HG02623 (cell line): ENCODE results near the gene SYNDIG1.

Experiments
- ATAC-seq: cut with Tn5 transposase; IDR thresholded peaks from one replicate; pipeline ENCODE4 v1.9.1; 2021; ENCODE audit warnings: moderate library complexity; ENCODE audit not compliant: unreplicated experiment

Gene SYNDIG1

DNA sequence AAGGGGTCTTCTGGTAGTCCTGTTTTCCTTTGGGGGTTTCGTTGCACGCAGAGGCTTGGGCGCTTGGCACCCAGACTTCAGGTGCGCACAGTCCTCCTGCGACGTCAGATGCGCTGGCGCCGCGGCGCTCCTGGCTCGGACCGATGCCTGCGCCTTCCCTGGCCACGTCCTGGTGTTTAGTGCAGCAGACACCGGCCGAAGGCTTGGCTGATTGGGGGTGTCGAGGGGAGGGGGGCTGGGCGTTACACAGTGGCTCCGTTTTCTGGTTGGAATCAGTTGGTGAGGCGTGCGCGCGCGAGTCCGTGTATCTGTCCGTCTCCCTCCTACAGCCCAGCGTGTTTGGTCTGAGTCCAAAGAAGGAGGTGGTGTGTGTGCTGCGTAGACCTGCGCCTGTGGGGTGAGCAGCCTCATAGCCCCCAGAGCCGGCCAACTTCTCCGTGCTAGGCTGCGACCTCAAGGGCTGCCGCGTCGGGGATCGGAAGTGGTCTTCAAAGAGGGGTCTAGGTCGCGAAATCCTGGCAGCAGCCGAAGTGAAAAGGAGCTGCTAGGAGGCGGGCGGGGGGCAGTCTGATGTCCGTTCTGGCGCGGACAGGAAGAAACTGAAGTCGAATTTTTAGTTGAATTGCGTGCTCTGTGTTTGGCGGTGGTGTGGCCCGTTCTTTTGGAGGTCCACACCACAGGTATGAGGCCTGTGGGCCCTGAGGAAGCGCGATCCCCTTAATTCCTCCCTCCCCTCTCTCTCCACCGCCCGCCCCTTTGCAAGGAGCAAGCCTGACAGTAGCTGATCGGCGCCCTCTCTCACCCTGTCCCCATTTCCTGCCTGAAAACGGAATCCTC is 1.5 kb downstream of the SYNDIG1 start:
- no peak for ATAC-seq

DNA sequence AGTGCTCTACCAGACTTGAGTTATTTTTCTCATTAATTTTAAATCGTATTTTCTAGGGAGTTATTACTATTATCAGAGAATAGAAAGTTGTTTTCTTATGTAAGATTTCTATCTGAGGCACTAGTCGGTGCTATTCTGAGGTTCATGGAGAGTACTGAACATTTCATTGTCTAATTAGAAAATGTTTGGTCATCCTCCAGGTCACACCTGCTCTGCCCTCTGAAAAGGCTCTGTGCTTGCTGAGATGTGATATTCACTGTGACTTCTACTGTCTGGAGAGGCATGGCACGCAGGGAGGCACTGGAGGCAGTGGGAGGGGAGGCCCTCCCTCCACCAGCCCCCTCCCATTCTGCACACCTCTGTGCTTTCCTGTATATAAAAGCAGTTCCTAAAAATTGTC is 3.0 kb downstream of the SYNDIG1 start:
- ATAC-seq, result no peak

DNA sequence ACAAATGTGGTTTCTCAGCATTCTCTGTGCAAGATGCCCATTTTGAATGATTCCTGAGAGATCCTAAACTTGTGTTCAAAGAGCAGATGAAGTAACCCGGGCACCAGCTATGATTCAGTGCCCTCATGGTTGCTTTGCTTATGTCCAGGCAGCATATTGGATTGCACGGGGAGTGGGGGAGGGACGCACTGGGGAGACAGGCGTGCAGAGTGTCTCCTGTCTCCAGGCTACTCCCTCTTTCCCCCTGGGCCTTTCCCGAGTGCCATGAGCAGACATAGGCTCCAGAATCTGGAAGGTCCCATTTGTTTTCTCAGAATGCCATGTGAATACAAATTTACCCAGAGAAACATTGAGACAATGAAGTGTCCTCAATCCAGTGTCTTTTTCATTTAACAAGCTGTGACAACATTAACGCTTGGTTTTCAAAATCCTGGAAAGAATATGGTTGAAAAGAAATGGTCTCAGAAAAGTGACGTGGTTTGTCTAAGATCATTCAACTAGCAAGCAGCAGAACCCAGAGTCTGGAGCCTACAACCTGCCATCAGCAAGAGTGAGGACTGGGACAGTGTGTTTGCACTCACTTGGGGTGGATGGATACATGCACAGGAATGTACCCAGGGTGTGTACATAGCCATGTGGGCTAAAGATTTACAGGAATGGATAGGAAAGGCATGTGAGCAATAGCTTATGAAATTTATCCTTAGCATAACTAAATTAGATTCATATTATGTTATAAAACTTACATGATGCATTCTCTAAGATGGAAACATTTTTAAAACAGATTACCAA is 4.2 kb downstream of the SYNDIG1 start:
- no peak for ATAC-seq

DNA sequence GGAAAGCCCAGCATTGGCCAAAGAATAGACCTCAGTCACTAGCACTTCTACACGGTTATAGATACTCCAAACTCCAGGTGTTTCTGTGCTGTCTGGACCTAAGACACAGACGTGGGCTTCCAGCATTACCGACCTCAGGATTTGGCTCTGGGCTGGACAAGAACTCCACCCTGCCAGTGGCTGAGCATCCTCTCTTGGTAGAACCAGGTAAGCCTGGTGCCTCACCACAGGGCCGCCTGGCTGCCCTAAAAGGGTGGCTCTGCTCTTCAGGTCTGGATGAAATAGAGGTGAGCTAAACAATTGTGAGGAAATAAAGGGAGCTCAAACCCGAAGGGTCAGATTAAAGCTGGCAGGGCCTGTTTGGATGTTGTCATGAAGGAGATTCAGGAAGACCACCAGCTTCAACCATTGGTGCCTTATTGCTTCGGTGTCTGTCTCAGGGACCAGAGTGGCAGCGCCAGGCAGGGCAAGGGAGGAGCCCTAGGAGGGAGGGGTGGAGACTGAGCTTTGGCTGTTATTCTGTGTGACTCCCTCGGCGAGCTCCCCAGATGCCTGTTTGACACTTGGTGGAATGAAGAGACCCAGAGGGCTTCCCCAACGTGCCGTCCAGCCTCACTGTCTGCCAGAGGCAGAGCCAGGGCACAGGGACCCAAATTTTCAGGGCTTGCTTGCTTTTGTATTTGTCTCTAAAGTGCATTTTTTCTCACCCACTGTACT is 8.6 kb downstream of the SYNDIG1 start:
- ATAC-seq, result no peak

DNA sequence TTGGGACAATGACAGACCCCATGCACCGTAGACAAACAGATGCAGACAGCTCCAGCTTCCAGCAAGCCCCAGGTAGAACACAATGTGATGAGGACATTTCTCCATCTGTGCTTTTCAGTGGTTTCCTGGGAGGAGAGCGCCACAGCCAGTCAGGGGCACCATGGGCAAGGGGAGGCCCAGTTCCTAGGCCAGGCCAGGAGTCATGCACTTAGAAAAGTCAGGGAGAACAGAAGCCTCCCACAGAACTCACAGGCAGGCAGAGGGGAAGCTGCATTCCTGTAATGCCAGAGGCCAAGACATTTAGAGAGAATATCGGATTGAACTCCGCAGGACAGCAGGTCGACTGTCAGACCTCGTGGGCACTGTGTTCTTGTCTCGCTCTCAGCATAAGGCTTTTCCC is 9.2 kb downstream of the SYNDIG1 start:
- ATAC-seq, result no peak

DNA sequence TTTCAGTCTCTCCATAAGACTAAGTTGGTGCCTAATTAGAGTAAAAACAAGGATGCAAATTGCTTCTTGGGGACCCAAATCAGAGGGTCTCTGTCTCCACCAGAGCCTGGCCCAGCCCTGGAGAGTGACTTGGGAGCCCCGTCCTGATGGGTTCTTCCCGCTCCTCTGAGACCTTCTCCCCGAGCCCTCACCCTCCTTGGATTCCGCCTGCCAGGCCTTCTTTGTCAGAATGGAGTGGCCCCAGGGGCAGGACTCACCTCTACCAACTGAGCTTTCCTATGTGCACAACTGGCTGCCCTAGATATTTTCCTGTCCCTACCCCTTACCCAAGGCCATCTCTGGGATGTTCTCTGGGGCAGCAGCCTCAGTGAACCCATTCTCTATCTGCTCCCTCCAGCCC is 9.7 kb downstream of the SYNDIG1 start:
- ATAC-seq, result no peak

DNA sequence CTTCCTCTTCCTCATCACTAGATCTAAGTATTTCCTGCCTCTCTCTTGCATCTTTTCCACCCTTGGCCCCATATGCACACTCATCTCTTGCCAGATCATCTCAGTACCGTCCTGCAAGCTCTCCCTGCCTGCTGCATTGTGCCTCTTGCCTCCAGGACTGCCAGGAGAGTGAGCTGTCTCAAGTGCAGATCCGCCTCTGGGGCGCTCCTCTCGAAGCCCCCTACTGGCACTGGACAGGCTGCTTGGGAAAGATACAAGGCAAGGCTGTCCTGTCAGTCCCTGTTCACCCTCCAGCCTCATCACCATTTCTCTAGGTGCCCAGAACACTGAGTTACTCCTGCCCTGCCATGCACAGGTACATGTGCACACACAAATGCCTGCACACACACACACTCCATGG is 10.2 kb downstream of the SYNDIG1 start:
- ATAC-seq, result no peak

DNA sequence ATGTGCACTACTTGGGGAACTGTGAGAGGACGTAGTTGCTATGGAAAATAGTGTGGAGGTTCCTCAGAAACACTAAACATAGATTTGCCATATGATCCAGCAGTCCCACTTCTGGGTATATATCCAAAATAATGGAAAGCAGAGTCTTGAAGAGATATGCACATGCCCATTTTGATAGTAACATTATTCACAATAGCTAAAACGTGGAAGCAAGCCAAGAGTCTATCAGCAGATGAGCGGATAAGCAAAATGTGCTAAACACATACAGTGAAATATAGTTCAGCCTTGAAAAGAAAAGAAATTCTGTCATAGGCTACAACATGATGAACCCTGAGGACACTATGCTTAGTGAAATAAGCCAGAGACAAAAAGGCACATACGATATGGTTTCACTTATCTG is 11.1 kb downstream of the SYNDIG1 start:
- no peak for ATAC-seq

DNA sequence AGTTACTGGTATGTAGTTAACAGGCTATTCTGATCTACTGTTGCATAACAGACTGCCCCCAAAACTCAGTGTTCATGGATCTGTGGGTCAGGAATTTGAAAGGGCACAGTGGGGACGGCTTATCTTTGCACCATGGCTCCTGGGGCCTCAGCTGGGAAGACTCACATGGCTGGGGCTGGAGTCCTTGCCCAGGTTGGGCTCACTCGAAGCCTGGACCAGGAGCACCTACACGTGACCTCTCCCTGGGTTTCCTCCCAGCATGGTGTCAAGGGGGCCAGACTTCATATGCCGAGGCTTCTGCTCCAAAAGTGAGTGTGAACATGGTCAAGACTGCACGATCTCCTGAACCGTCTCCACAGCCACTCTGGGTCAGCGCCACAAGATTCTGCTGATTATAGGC is 11.7 kb downstream of the SYNDIG1 start:
- no peak for ATAC-seq

DNA sequence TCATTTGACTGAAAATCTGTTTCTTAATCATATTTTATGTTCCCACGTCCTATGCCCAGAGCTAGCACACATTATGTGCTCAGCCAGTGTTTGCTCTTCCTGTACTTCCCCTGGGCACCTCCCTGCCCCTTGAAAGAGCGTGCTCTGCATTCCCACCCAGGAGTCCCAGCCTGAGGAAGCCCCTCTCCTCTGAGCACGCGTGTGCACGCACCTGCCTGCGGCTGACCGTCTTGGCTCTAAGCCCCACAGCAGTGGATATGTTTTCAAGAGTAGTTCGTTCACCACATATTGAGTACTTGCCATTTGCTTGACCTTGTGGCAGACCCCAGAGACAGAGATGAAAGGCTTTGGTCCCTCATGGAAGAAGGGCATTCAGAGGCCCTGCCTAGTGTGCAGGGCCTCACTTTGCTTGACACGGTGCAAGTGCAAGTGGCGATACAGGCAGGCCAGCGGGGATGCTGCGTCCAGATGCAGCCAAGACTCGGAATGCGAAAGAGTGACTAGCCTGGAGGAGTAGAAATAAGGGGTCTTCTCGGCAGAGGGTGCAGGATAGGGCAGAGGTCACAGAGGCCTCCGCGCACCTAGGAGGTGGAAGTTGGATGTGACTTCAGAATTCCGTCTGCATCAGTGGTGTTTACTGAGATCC is 14.1 kb downstream of the SYNDIG1 start:
- no peak for ATAC-seq

DNA sequence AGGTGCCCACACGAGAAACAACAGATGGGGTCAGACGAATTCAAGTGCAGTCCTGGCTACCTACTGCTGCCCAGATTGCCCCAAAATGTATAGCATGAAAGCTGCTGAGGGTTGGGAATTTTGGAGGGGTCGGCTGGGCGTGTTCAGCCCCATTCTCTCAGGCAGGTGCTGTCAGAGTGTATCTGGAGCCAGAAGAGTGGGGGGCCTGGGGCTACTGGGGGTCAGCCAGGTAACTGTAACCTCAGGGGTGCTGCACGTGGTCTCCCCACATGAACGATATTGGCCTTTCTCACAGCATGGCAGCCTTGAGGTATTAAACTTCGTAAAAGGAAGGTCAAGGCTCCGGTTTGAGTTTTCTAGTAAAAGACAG is 14.6 kb downstream of the SYNDIG1 start:
- no peak for ATAC-seq

DNA sequence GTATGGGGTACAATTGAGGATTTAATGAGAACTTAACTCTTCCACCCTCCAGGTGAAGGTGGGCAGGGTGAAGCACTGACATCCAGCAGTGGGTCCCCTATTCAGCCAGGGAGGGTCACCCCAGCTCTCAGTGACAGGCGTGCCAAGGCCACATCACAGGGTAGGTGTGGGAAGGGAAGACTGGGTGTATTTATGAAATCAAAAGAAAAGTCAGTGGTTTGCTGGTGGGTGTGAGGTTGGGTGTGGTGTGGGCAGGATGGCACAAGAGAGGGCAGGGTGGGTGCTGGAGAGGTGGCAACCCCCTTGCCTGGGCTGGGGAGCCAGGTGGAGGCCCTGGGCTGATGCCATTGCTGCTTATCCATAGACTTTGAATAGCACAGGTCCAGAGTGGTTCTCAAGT is 16.6 kb downstream of the SYNDIG1 start:
- no peak for ATAC-seq

DNA sequence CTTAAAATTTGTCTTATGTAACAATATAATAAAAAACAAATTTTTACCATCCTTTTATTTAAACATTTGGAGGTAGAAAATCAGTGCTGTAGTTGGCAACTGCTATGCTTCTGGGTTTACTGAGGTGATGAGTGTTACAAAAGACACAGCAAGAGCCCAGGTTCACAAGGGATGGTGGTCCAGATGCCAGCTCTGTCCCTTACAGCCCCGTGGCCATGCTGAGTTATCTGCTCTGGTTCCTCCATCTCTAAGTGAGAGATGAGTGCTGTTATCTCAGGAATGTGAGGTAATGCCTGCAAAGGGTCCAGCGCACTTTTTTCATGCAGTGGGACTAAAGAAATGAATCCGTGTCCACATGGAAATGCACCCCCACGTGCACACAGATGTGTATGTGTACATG is 17.8 kb downstream of the SYNDIG1 start:
- no peak for ATAC-seq

DNA sequence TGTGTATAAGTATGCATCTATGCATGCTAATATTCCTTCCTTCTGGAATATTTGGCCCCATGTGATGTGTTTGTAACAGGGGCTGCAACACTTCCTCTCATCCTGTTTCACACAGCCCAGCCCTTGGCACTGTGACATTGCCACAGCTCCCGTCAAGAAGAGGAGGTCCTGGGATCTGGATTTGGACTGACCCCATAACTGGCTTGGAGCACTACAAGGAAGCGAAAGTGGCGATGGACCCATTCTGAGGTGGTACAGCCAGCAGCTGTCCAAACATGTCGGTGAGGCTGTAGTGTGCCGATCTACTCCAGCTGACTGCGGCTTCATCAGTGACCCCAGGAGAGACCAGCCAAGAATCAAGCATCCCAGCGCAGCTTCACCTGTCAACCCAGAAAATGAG is 18.2 kb downstream of the SYNDIG1 start:
- no peak for ATAC-seq

DNA sequence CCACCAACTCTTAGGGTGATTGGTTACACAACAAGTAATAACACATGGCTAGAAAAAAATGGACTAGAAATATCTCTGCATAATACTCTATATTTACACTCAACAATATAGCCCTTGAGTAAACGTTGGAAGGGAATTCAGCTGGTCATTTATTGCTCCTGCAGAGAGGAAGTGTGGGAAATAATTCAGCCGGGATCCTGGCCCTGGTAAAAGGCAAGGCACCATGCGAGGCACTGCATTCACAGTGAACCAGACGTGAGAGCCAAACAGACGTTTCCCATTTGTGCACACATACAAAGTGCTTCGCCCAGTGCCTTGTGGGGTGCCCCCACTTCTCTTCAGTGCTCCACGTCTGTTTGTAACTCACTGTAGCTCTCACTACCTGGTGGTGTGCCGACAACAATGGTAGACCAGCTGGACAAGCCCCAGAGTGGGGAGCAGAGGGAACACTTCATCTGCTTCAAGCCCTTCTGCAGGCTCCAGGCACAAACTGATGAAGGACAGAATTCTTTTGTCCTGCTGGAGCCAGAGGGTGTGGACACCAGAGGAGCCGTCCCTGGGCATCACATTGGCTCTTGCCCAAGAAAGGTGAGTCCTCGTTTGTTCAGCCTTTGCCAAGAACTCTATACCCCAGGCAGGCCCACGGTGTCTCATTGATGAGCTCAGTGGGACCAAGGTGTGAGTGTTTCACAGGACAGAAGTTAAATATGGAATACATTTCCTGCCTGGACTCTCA is 18.8 kb downstream of the SYNDIG1 start:
- ATAC-seq, result no peak

DNA sequence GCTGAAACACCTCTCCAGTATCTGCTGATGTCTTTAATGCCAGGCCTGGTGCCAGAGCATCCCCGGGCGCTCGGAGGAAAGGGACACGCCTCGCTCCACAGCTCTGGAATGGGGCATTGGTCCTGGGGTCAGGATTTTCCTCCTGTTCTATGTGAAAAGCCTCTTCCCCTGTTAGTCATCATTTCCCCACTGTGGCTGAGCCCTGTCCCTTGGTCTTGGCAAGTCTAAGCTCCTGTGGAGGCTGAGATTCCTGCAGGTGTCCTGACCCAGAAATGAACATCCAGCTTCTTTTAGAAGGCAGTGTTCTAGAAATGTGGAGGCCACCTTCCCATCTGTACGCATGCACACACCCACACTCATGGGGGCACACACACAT is 19.4 kb downstream of the SYNDIG1 start:
- no peak for ATAC-seq

DNA sequence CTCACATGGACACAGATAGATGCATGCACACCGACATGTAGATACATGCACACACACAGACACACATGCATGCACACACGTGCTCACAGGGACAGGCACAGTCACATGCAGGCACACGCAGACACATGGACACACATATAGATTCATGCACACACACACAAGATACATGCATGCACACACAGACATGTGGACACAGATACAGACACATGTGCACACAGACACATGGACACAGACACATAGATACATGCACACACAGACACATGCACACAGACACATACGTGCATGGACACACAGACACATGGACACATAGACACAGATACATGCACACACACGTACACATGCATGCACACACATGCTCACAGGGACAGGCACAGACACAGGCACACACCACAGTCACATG is 19.8 kb downstream of the SYNDIG1 start:
- ATAC-seq, result no peak

DNA sequence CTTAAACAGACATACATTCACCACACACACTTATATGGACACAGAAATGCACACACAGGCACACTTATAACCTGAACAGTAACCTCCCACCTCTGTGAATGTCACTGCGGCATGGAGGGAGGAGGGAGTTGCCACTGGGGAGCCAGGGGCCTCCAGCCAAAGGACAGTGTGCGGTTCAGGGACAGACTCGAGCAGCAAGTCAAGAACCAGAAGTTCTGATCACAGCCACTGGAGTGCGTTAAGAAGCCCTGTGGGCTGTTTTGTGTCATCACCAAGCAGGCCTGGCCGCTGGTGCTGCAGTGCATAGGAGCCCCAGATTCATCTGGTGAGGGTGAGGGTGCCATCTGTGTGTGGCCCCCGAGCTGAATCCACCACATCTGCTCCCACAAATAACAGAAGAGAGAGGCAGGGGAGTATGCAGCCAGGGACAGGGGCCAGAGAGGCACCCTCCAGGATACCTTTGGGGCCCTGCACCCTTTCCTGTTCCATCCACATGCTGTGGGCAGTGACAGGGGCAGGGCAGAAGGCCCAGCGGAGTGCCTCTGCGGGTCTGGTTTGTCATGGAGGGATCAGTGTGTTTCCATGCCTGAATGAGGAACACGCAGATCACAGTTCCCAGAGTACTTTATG is 20.3 kb downstream of the SYNDIG1 start:
- ATAC-seq, result no peak

DNA sequence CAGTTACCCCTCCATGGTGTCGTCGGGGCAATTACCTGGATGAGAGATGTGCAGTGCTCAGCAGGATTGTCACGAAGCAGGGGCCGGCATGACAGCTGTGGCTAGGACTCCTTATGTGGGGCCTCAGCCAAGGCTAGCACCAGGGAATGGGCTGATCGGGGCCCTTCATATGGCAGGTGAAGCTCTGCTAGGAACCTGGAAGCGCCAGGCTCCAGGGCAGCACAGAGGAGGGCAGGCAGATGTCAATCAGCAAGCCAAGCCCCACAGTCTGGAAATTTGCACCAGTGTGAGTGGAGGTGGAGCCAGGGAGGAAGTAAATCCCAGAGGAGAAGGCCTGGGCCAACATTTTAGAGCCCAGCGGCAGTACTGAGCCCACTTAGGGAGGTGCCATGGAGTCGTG is 21.2 kb downstream of the SYNDIG1 start:
- no peak for ATAC-seq

DNA sequence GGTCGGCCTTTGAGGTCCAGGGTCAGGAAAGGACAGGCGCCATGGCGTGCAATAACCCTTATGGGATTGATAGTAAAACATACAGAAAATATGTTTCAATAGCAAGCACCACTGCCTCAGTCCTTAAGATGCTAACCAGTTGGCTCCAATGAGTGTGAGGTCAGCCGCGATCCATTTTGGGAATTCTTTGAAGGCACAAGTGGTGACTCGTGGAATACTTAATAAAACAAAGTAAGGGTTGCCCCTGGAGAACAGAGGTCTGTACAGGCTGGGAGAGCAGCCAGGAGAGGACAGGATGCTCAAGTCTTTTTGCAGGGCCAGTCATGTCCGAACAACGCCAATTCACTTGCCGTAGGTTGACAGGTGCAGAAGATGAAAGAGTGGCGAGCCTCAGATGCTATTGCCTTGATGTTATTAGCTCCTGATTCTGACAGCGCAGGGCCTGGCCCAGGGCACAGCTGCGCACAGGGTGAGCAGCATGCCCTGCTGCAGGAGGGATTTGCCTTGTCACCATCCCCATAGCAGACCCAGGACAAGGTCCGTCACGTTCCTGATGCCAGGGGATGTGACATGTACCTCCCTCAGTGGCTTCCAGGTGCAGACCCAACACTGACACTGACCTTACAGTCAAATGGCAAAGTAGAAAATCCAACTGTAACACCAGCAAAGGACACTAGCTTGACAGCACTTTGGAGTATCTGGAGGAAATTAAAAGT is 21.8 kb downstream of the SYNDIG1 start:
- no peak for ATAC-seq
